OCI-LY7 (cell line): ENCODE measurements around the gene SLC4A9. TPM values are rescaled to one million over a fixed set of nuclear protein-coding genes. Genes with fewer than 3 reads are reported as not detected.
"Not testable (repeated sequence)": the region's sequence is repeated elsewhere in the genome, so short reads cannot be mapped to it uniquely, and the experiment has no call there.

Source experiments
- BruUV-seq: library from RNA; stranded (reverse); fragments of 400-500 nt; replicated peaks from 2 replicates; lab custom pipeline; 2021; lab: Mats Ljungman, UMichigan
- CTCF ChIA-PET: fragments of 300-600 bp; sonication (Branson Sonifier 250); formaldehyde crosslinking; loops from one replicate; lab custom pipeline; 2022; ENCODE audit warnings: antibody characterized with exemption; ENCODE audit not compliant: unreplicated experiment; lab: Charles Lee
- POLR2A ChIA-PET: fragments of 300-600 bp; sonication (Branson Sonifier 250); formaldehyde crosslinking; loops from one replicate; lab custom pipeline; 2022; ENCODE audit warnings: antibody characterized with exemption; lab: Charles Lee
- DNase-seq: peaks from one replicate; pipeline ENCODE4 v3.0.0-alpha.2; 2015; ENCODE audit warnings: low spot score
- H2AFZ ChIP-seq: fragments of 200-600 bp; sonication (generic), shearing (Covaris generic); 2 replicates; pipeline ENCODE4 v1.6.1; 2014; ENCODE audit warnings: mild to moderate bottlenecking, antibody characterized with exemption, low read length, moderate library complexity
- H3K27ac ChIP-seq: fragments of 200-600 bp; sonication (generic); 2 replicates; pipeline ENCODE4 v1.5.1; 2014; ENCODE audit warnings: mixed run types, low read depth, mild to moderate bottlenecking, moderate library complexity, low read length, inconsistent platforms; ENCODE audit not compliant: poor library complexity, severe bottlenecking
- H3K36me3 ChIP-seq: fragments of 200-600 bp; sonication (generic); 2 replicates; pipeline ENCODE4 v1.6.1; 2014; ENCODE audit warnings: mild to moderate bottlenecking, antibody characterized with exemption, low read length, moderate library complexity, mixed read lengths; ENCODE audit not compliant: insufficient read depth
- H3K4me1 ChIP-seq: fragments of 200-600 bp; sonication (generic); 2 replicates; pipeline ENCODE4 v1.5.1; 2014; ENCODE audit warnings: mild to moderate bottlenecking, low read length; ENCODE audit not compliant: insufficient read depth, poor library complexity, severe bottlenecking
- H3K4me2 ChIP-seq: fragments of 200-600 bp; sonication (generic); 2 replicates; pipeline ENCODE4 v1.6.1; 2014; ENCODE audit warnings: mild to moderate bottlenecking, low read length
- H3K4me3 ChIP-seq: fragments of 200-600 bp; sonication (generic); 2 replicates; pipeline ENCODE4 v1.5.1; 2014; ENCODE audit warnings: mild to moderate bottlenecking, low read depth, low read length; ENCODE audit not compliant: poor library complexity, severe bottlenecking
- H3K79me2 ChIP-seq: fragments of 200-600 bp; sonication (generic); 2 replicates; pipeline ENCODE4 v1.6.1; 2016; ENCODE audit warnings: low read depth, mild to moderate bottlenecking, low read length, moderate library complexity, mixed read lengths; ENCODE audit not compliant: insufficient read depth
- H3K9me2 ChIP-seq: fragments of 200-600 bp; sonication (generic); 2 replicates; pipeline ENCODE4 v1.6.1; 2016; ENCODE audit warnings: mild to moderate bottlenecking, low read length, mixed read lengths; ENCODE audit not compliant: insufficient read depth
- H3K9me3 ChIP-seq: fragments of 200-600 bp; sonication (generic); 2 replicates; pipeline ENCODE4 v1.6.1; 2014; ENCODE audit warnings: mild to moderate bottlenecking, mixed run types, low read length, mixed read lengths
- H4K20me1 ChIP-seq: fragments of 200-600 bp; sonication (generic); 2 replicates; pipeline ENCODE4 v1.6.1; 2014; ENCODE audit warnings: mild to moderate bottlenecking, antibody characterized with exemption, low read length, moderate library complexity, mixed read lengths; ENCODE audit not compliant: insufficient read depth
- EZH2phosphoT487 ChIP-seq: fragments of 200-600 bp; sonication (generic); IDR thresholded peaks from 2 replicates; pipeline ENCODE4 v1.6.1; 2018; ENCODE audit warnings: low read depth, borderline replicate concordance, mild to moderate bottlenecking, mixed run types, antibody characterized with exemption, low read length, moderate library complexity, mixed read lengths
- intact Hi-C: fragments of 100-400 bp; cut with micrococcal nuclease; formaldehyde crosslinking; loops from one replicate; pipeline ENCODE4 v1.10.0; 2022; ENCODE audit not compliant: unreplicated experiment
- total RNA-seq, 2 experiments: library from RNA; depleted of rRNA in 1 of 2; stranded (reverse); fragments of >200 nt in 1 of 2; shearing (Covaris generic) in 1 of 2; gene quantifications; 2 replicates each; pipeline ENCODE4 v1.2.3, GENCODE V29; 2014 to 2022
- TF ChIP-seq, protein P1 (sequence below): fragments of 200-600 bp; sonication (generic); conservative IDR thresholded peaks from 2 replicates; pipeline ENCODE4 v1.5.1; 2014; ENCODE audit warnings: mild to moderate bottlenecking, antibody characterized with exemption, low read length, moderate library complexity, mixed read lengths

SLC4A9 gene
- total RNA-seq, 2 experiments from 2014 or later = 0.22 to 2.6 TPM

- Histone ChIP-seq H3K79me2 (peaks cover 98% of the 10 kb centered on the region), H3K4me2 (no peak overlapping the region), H3K36me3 (peaks cover 68% of the 10 kb centered on the region), H3K9me2 (no peaks in the 10 kb centered on the region), H2AFZ (no peak overlapping the region), H3K27ac (no peak overlapping the region), H4K20me1 (0 out of 2 replicates have a peak, but pooled peaks cover 5% of the 10 kb centered on the region), H3K9me3 (no peaks in the 10 kb centered on the region), H3K4me3 (no peak overlapping the region), H3K4me1 (peaks cover 9% of the 10 kb centered on the region)
- CTCF ChIA-PET = no interaction called here
- no TSS peak for BruUV-seq
- POLR2A ChIA-PET = interaction anchor here (0.6 to 1.0 kb wide), 2 partner anchors 17 to 862 kb away, joined by 3 read pairs; no protein-coding TSS in a partner anchor
- DNase-seq = no peak
- intact Hi-C loops = no loop called here
- no peak for TF ChIP-seq EZH2phosphoT487
- TF ChIP-seq, protein P1, sequence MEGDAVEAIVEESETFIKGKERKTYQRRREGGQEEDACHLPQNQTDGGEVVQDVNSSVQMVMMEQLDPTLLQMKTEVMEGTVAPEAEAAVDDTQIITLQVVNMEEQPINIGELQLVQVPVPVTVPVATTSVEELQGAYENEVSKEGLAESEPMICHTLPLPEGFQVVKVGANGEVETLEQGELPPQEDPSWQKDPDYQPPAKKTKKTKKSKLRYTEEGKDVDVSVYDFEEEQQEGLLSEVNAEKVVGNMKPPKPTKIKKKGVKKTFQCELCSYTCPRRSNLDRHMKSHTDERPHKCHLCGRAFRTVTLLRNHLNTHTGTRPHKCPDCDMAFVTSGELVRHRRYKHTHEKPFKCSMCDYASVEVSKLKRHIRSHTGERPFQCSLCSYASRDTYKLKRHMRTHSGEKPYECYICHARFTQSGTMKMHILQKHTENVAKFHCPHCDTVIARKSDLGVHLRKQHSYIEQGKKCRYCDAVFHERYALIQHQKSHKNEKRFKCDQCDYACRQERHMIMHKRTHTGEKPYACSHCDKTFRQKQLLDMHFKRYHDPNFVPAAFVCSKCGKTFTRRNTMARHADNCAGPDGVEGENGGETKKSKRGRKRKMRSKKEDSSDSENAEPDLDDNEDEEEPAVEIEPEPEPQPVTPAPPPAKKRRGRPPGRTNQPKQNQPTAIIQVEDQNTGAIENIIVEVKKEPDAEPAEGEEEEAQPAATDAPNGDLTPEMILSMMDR = no peak
These were observed 60.8 kb downstream of the SLC4A9 start for GRCh38 chr5:140420665-140421361.

DNA sequence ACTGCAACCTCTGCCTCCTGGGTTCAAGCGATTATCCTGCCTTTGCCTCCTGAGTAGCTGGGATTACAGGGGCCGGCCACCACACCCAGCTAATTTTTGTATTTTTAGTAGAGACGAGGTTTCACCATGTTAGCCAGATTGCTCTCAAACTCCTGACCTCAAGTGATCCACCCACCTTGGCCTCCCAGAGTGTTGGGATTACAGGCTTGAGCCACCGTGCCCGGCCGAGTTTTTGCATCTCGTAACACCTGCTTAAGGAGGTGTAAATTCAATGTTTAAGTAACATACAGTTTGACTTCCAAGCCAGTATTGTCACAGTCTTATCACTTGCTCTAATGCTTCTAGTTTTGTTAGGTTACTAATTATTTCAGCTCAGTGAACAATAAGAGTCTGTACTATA lies 61.4 kb downstream of the SLC4A9 start:
- POLR2A ChIA-PET = interaction anchor here (0.6 to 1.0 kb wide), 3 partner anchors 16 to 863 kb away, joined by 3 read pairs; no protein-coding TSS in a partner anchor

DNA sequence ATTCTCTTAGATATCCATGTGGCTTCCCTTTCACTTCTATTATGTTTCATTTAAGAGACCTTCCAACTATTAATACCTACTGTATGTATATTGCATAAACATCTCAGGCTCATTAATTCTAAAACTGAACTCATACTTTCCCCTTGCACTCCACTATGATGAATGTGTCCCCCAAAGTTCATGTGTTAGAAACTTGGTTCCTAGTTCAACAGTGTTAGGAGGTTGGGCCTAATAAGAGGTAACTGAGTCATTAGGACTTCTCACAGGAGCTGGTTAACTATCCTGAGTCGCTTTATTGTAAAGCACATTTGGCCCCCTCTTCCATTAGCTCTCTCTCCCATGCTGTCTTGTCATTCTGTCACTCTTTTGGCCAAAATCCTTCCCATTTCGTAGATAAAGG lies 63.6 kb downstream of the SLC4A9 start:
- H3K4me2 ChIP-seq = no peak overlapping the region
- no peaks in the 10 kb centered on the region for H3K9me3 ChIP-seq
- H3K4me3 ChIP-seq = no peak overlapping the region
- intact Hi-C loops = no loop called here
- no peak overlapping the region for H2AFZ ChIP-seq
- TF ChIP-seq, protein P1 = no peak
- no peak for TF ChIP-seq EZH2phosphoT487
- peaks cover 62% of the 10 kb centered on the region for H3K36me3 ChIP-seq
- no peak overlapping the region for H3K27ac ChIP-seq
- BruUV-seq = no TSS peak
- H3K4me1 ChIP-seq = peaks cover 2% of the 10 kb centered on the region
- DNase-seq = no peak
- H3K79me2 ChIP-seq = peaks cover 75% of the 10 kb centered on the region
- ChIA-PET POLR2A (interaction anchor here (1.0 kb wide), 1 partner anchor 62 kb away, joined by 3 read pairs; no protein-coding TSS in a partner anchor), CTCF (no interaction called here)
- no peaks in the 10 kb centered on the region for H3K9me2 ChIP-seq
- 0 out of 2 replicates have a peak, but pooled peaks cover 5% of the 10 kb centered on the region for H4K20me1 ChIP-seq

More for the DNA sequence above, 61.4 kb downstream of the SLC4A9 start:
- intact Hi-C loops, H3K9me2 ChIP-seq, BruUV-seq, DNase-seq, CTCF ChIA-PET, H2AFZ ChIP-seq, H3K9me3 ChIP-seq, H3K27ac ChIP-seq, H3K4me2 ChIP-seq, H3K4me3 ChIP-seq, H3K4me1 ChIP-seq, H4K20me1 ChIP-seq: not testable (repeated sequence)
- Histone ChIP-seq H3K36me3 (peaks cover 68% of the 10 kb centered on the region), H3K79me2 (peaks cover 97% of the 10 kb centered on the region)
